NCI-H82 treated with DMSO at 0.1 percent for 48 hours (cell line): ENCODE results near the gene NCBP2L.
A peak's percentile ranks its signal among the peaks of the same experiment; 100 is the strongest.
"Not testable (repeated sequence)": the region's sequence is repeated elsewhere in the genome, so short reads cannot be mapped to it uniquely, and the experiment has no call there.

Experiments used
- DNase-seq: peaks from one replicate; lab custom pipeline; 2025; ENCODE audit not compliant: unreplicated experiment; lab: John Stamatoyannopoulos, UW

The NCBP2L gene

GRCh38 chrX:107804427-107804826 lies 26.9 kb downstream of the NCBP2L start:
- DNase-seq: no peak

- DNase-seq: no peak
These were observed 27.6 kb downstream of the NCBP2L start for GRCh38 chrX:107805179-107805578.

- not testable (repeated sequence) for DNase-seq
These were observed 32.5 kb downstream of the NCBP2L start for GRCh38 chrX:107810053-107810452.

- no peak for DNase-seq
These were observed 41.5 kb downstream of the NCBP2L start for GRCh38 chrX:107818900-107819521.

GRCh38 chrX:107823042-107823441 lies 45.5 kb downstream of the NCBP2L start:
- no peak for DNase-seq

- DNase-seq: no peak
These were observed 45.9 kb downstream of the NCBP2L start for GRCh38 chrX:107823456-107823855.

- DNase-seq: no peak
These were observed 48.2 kb downstream of the NCBP2L start, which contains the start of gene MID2 for GRCh38 chrX:107825698-107826237. Gene MID2, plus strand, starts transcription at chrX:107825866. Its CDS starts 561 bp downstream, at chrX:107826427.

GRCh38 chrX:107826238-107827029 lies 48.9 kb downstream of the NCBP2L start:
- DNase-seq: peak; percentile 0

GRCh38 chrX:107827030-107827831 lies 49.7 kb downstream of the NCBP2L start:
- no peak for DNase-seq

GRCh38 chrX:107827852-107828251 lies 50.3 kb downstream of the NCBP2L start:
- no peak for DNase-seq

GRCh38 chrX:107829878-107830277 lies 52.3 kb downstream of the NCBP2L start:
- no peak for DNase-seq

GRCh38 chrX:107831071-107831730 lies 53.7 kb downstream of the NCBP2L start:
- no peak for DNase-seq

GRCh38 chrX:107834275-107835201 lies 57.0 kb downstream of the NCBP2L start:
- no peak for DNase-seq

GRCh38 chrX:107836958-107837357 lies 59.4 kb downstream of the NCBP2L start:
- no peak for DNase-seq

- DNase-seq: no peak
These were observed 63.4 kb downstream of the NCBP2L start for GRCh38 chrX:107840971-107841370.

- DNase-seq: no peak
These were observed 65.3 kb downstream of the NCBP2L start for GRCh38 chrX:107842715-107843400.
